ENCODE measurements around the gene ORC2.
"Not testable (repeated sequence)": the region's sequence is repeated elsewhere in the genome, so short reads cannot be mapped to it uniquely, and the experiment has no call there.

ORC2 gene

DNA sequence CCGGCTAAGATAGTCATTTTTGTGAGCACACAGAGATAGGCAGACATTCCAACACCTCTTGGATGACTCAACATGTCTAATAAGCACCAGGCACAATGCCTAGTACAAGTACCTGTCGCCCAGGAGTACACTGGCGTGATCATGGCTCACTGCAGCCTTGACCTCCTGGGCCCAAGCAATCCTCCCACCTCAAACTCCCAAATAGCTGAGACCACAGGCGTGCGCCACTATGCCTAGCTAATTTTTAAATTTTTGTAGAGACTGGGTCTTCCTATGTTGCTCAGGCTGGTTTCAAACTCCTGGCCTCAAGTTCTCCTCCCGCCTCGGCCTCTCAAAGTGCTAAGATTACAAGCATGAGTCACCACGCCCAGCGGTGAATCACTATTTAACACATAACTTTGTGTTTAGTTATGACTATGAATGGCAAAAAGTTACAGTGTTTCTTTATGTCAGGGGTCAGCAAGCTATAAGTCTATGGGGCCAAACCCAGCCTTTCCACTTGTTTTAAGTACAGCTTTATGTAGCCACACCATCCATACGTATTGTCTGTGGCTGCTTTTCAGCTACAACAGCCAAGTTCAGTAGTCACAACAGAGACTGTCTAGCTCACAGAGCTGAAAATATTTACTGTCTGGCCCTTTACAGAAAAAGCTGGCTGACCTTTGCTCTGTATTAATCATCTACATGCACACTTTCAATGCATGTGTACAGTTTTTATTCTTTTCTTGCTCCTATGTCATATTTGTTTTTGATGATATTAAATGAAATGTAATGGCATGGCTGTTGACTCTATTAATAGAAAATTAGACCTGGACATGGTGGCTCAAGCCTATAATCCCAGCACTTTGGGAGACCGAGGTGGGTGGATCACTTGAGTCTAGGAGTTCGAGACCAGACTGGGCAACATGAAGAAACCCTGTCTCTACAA, 18.7 kb downstream of the ORC2 start:
- in situ Hi-C loops (cut with HindIII; ENCODE audit: low pct_ligation_motif_present, low pct_unique_long_range_greater_than_20kb, low sequenced_read_pairs), result no loop called here
- peak; percentile 87 for DNase-seq

DNA sequence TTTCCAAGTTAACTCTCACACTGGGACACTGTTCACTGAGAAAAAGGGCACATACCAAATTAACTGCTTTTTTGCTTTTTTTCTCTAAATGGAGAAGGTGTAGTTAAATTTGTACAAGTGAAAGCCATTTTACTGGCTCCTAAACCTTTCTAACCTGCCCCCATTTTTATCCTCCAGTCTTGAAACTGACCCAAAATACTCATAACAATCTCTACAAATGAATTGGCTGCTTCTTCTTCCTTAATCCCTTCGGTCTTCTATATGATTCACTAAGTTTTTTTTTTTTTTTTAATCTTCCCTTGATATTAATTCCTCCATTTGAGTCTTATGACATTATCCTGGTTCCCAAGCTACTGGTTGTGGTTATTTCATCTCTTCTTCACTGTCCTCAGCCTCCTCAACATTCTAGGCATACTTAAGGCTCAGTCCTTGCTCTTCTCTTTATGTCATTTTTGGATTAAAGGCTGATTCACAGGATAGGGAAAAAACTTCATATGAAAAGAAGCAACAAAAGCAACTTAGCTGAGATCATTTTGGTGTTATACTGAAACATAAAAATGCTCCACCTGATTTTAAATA, 19.8 kb downstream of the ORC2 start:
- DNase-seq, result no peak
- in situ Hi-C loops (cut with HindIII; ENCODE audit: low pct_ligation_motif_present, low pct_unique_long_range_greater_than_20kb, low sequenced_read_pairs), result no loop called here

DNA sequence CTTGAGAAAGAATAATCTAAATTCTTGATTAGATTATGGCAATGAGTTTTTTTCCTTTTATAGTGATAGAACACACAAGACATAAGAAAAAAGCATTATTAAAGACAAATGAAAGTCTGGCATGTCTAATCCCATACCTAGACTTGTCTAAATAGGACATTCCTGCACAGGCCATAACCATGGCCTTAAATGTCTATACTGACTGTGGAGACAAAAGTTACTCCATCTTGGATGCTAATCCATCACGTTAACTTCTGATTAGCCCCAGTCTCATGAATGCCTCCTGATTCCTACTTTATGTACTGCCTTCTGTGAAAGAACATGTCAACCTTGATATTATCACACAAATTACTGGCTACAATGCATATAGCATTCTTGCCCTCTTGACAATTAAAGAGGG, 23.6 kb downstream of the ORC2 start:
- no peak for DNase-seq
- in situ Hi-C loops (cut with HindIII; ENCODE audit: low pct_ligation_motif_present, low pct_unique_long_range_greater_than_20kb, low sequenced_read_pairs), result no loop called here

DNA sequence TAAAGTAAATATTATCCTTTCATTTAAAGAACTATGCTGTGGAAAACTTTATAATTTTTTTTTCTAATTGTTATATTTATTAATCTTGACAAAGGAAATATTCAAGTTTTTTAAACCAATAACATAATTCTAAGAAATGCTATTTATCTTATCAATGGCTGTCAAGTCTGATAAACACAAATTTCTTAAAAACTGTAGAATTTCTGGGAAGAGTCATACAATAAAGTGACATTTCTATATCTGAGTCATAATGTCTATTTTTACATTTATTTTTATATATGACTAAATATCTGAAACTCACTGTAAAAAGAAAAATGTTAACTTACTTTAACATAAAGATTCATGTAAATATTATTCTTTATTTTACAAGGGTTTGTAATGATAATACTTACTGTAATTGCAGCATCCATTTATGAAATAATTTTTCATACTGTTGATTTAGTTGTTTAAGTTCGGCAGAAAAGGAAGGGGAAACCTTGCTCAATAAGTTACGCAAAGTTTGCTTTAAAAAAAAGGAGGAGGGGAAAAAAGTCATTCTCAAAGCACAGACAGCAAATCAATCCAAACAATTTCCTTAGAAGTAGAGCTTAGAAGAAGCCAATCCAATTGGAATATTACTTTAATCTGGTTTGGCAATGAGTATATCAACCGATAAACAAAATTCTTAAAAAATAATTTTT, 32.4 kb downstream of the ORC2 start:
- in situ Hi-C loops (cut with HindIII; ENCODE audit: low pct_ligation_motif_present, low pct_unique_long_range_greater_than_20kb, low sequenced_read_pairs), result no loop called here
- no peak for DNase-seq

DNA sequence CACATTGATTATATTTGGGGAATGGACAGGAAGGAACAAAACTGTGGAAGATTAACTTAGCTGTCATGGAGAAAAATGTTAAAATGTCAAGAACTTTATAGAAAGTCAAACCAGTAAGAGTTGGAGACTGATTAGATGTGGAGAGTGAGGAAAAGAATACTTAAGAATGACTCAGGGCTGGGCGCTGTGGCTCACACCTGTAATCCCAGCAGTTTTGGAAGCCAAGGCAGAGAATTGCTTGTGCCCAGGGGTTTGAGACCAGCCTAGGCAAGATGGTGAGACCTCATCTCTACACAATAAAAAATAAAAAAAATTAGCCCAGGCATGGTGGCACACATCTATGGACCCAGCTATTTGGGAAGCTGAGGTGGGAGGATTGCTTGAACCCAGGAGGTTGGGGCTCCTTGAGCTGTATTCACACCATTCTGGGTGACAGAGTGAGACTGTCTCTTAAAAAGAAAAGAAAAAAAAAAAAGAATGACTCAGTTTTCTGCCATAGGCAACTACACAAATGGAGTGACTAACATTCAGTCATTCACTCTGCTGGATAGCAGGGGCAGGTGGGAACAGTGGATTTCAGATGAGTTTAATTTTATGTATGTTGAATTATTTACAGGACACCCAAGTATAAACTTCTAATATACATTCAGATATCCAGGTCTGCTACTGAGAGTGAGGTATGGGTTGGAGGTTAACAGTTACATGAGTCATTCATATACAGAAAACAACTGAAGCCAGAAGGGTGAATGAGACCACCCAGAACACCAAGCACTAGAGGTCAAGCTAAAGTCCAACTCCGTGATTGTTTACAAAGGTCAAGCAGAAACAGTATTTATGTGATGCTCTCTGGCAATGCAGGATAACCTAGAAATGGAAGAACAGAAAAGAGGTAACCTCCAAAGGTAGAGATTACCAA, 33.9 kb downstream of the ORC2 start:
- peak; percentile 28 for DNase-seq
- in situ Hi-C loops (cut with HindIII; ENCODE audit: low pct_ligation_motif_present, low pct_unique_long_range_greater_than_20kb, low sequenced_read_pairs), result no loop called here

DNA sequence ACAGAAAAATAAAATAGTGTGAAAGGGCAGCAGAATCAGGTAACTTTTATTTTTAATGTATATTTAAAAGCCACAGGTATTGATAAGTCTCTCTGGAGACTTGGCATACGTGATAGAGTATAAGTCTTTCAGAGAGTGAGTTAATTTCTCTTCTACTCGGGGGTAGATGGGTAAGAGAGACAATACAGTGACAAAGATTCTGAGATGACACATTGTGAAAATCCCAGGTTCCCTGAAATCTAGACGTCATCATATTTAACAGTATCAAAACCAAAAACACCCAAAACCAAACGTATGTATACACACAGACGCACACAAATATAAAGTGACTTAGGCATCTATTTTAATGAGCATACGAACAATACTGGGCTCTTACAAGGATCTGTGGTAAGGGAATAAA, 41.0 kb downstream of the ORC2 start:
- in situ Hi-C loops (cut with HindIII; ENCODE audit: low pct_ligation_motif_present, low pct_unique_long_range_greater_than_20kb, low sequenced_read_pairs), result no loop called here
- DNase-seq, result no peak

DNA sequence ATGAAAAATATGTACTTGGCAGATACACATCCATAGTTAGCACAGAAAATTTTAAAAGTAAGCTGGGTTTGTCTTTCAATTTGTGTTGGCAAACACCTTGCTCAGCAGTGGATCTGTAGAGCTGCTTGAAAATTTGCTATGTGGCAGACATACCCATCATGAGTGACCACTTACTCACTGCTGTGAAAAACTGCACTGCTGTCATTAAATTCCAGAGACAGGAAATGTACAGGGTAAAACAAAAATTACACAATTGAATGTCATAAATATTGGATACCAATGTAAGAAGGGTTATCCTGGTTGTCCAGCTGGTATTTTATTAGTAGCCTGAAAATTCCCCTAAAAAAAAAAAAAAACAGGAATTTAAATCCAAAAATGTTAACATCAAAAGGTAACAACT, 49.8 kb downstream of the ORC2 start:
- in situ Hi-C loops (cut with HindIII; ENCODE audit: low pct_ligation_motif_present, low pct_unique_long_range_greater_than_20kb, low sequenced_read_pairs), result no loop called here
- no peak for DNase-seq

DNA sequence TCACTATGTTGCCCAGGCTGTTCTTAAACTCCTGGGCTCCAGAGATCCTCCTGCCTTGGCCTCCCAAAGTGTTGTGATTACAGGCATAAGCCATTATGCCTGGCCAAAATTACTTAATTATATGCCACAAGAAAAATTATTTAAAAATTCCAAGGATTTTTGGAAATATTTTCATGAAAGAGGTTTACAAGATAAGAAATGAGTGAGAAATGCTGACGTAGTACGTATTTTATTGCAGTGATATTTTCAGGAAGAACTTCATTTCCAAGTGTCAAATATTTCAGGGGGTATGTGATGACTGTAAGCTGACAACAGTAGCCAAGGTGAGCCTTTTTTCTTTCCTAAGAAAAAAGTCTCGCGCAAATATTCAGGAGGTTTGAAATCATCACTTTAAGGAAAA, 53.5 kb downstream of the ORC2 start:
- no peak for DNase-seq
- in situ Hi-C loops (cut with HindIII; ENCODE audit: low pct_ligation_motif_present, low pct_unique_long_range_greater_than_20kb, low sequenced_read_pairs), result loop anchor here (10.0 kb wide), 1 partner anchor 275 kb away; the partner anchor contains the start of gene CASP10

DNA sequence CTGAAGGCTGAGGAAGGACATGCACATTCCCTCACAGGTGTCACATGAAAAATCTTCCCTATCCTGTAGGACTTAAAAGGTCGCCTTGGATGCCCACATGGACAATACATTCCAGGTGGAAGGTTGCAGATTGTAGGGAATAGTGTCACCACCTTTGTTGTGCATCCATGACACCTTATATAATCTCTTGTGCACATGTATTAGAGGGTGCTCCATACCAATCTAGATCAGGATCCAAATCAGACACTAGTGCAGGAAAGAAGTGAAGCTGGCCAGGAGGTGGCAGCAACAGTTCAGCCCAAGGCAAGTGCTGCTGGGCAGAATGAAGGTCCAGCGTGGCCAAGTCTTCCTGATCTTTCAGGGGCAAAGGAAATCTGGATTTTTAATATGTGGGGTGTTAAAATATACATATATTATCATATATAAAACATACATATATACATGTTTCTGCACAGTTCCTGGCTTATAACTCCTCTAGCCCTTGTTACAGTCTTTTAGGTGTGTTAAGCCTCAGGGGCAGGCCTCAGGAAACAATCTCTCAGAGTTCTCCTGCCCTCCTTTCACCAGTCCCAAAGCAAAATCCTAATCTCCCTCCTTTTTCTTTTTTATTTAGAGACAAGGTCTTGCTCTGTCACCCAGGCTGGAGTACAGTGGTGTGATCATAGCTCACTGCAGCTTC, 57.7 kb downstream of the ORC2 start:
- in situ Hi-C loops (cut with HindIII; ENCODE audit: low pct_ligation_motif_present, low pct_unique_long_range_greater_than_20kb, low sequenced_read_pairs), result loop anchor here (10.0 kb wide), 1 partner anchor 279 kb away; the partner anchor contains the start of gene CASP10
- peak; percentile 81 for DNase-seq

DNA sequence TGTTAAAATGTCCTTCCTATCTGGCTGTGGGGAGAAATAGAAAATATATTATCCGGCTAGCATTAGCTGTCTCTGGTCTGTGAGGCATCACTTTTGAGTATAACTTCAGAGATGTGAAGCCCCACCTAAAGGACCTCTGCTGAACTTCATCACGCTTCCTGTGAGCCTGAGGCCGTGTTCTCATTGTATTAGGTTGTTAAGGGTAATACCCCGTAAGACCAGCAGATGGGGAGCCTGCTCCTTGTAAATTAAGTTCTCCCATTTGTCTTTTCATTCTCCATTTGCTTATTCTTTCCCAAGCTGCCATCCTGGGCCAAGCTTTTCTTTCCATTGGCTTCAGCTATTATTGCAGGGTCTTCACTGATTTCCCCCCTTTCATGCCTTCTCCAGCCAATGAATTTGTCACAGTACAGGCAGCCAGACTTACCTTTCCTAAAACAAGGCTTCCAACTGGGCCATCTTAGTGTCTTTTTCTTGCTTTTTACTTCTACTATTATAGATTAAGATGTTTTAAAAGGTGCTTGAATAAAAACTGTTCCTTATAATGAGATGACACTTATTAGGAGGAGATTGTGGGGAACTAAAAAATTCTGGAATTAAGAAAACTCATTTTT, 61.9 kb downstream of the ORC2 start:
- DNase-seq, result peak; percentile 94
- in situ Hi-C loops (cut with HindIII; ENCODE audit: low pct_ligation_motif_present, low pct_unique_long_range_greater_than_20kb, low sequenced_read_pairs), result loop anchor here (10.0 kb wide), 1 partner anchor 283 kb away; the partner anchor contains the start of gene CASP10

DNA sequence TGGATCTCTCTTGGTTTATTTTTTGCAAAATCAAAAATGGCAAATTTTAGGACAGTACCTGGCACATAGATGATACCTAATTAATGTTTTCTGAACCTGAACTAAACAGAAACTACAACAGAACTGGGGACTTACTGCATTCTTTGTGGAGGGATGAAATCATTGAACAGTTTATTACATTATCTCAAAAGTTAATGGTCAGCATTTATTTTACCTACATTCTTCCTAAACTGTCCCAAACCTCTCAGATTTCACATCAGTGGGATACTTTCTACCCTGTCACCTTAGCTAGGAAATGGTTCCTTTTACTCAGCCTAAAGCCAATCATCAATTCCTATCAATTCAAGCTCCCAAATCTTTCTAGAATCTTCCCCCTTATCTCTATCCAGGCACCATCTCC, 64.0 kb downstream of the ORC2 start:
- no peak for DNase-seq
- in situ Hi-C loops (cut with HindIII; ENCODE audit: low pct_ligation_motif_present, low pct_unique_long_range_greater_than_20kb, low sequenced_read_pairs), result no loop called here

DNA sequence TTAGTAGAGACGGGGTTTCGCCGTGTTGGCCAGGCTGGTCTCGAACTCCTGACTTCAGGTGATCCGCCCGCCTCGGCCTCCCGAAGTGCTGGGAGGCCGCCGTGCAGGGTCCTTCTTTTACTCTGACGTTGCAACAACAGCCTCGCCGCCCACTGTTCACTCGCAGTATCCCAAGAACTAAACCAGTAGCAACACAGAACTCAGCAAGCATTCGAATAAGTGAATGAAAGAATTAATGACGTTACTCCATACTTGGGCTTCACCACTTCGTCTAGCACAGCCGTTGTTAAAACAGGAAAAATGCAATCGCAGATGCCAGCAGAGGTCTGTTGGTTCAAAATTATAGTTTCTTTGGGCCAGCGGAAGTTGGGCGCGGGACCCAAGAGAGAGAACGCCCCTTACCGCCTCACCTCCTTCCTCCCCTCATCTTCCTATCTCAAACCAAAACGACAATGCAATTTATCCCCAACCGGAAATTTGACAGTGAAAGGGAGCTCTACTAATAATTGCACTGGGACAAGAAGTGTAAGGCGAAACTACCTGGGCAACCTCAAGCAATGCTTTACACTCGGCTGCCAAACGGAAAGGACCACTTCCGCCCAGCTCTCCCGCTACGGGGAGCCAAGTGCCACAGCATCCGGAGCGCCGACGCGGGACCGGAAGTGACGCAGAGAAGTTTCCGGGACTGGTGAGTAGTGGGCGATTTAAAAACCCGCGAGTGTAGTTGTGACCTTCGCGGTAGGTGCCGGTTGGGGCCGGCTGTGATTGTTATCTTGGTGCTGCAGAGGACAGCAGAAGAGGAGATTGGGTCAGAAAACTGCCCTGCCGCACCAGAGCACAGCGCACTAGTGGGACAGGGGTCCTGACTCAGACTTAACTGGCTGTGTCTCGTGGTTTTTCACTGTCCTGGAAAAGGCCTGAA, 74.5 kb downstream of the ORC2 start, which contains the start of the genes NIF3L1 and PPIL3:
Gene NIF3L1, plus strand, starts transcription at position 668 of the 922 bp plus-strand sequence. CDS start 2,573 bp downstream, outside the sequence.
Gene PPIL3, minus strand, starts transcription at position 374 of the 922 bp plus-strand sequence. CDS start 1,462 bp downstream, outside the sequence.
- in situ Hi-C loops (cut with HindIII; ENCODE audit: low pct_ligation_motif_present, low pct_unique_long_range_greater_than_20kb, low sequenced_read_pairs), result no loop called here
- peak; percentile 99 for DNase-seq

DNA sequence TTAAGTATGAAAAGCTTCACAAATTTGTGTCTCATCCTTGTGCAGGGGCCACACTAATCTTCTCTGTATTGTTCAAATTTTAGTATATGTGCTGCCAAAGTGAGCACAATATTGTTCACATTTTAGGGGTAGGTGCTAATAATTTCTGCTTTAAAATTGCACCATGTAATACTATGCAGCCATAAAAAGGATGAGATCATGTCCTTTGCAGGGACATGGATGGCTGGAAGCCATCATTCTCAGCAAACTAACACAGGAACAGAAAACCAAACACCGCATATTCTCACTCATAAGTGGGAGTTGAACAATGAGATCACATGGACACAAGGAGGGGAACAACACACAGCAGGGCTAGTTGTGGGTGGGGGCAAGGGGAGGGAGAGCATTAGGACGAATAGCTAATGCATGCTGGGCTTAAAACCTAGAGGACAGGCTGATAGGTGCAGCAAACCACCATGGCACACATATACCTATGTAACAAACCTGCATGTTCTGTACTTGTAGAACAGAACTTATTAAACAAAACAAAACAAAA, 81.7 kb downstream of the ORC2 start:
- in situ Hi-C loops (cut with HindIII; ENCODE audit: low pct_ligation_motif_present, low pct_unique_long_range_greater_than_20kb, low sequenced_read_pairs); DNase-seq: not testable (repeated sequence)

DNA sequence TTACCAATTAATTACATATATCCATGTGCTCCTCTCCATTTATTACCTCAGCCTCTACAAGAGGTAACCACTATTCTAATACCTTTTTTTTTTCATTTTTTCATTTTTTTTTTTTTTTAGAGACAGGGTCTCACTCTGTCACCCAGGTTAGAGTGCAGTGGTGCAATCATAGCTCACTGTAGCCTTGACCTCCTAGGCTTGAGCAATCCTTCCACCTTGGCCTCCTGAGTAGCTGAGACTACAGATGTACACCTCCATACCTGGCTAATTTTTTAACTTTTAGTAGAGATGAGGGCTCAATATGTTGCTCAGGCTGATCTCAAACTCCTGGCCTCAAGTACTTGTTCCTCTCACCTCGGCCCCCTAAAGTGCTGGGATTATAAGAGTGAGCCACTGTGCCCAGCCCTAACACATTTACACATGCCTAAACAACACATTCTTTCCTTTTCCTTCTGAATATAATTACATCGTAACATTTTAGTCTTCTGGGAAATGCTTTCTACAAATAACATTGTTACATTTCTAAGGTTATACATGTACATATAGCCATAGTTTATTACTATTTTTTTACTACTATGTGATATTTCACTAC, 85.1 kb downstream of the ORC2 start:
- in situ Hi-C loops (cut with HindIII; ENCODE audit: low pct_ligation_motif_present, low pct_unique_long_range_greater_than_20kb, low sequenced_read_pairs), result no loop called here
- DNase-seq, result no peak

DNA sequence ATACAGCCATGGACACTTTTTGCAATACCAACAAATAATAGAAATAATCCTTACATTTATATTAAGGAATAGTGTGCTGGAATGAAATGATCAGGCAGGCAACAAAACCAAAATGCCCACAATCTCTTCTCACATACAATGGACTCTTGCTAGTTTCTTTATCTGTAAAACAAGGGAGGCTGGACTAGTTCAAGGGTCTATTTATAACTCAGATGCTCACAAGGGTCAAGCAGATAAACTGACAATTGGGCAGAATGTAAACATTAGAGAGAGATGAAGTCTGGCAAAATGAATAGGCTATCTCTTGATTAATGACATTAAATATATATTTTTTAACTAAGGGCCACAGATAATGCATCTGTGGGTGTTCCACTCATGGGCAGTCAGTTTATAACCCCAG, 86.0 kb downstream of the ORC2 start:
- DNase-seq, result no peak
- in situ Hi-C loops (cut with HindIII; ENCODE audit: low pct_ligation_motif_present, low pct_unique_long_range_greater_than_20kb, low sequenced_read_pairs), result no loop called here

DNA sequence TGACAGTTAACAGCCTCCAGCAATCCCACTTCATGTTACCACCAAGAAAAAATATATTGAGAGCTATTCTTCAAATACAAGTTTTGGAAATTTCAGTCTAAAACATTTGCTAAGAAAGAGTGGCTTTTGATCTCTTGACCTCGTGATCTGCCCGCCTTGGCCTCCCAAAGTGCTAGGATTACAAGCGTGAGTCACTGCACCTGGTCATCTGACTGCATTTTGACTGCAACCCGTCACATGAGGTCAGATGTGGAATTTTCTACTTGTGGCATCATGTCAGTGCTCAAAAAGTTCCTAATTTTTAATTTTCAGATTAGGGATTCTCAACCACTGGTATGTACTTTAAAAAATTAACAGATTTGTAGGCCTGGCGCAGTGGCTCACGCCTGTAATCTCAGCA, 89.9 kb downstream of the ORC2 start:
- DNase-seq, result no peak
- in situ Hi-C loops (cut with HindIII; ENCODE audit: low pct_ligation_motif_present, low pct_unique_long_range_greater_than_20kb, low sequenced_read_pairs), result no loop called here
